ENCODE data around the gene BRF1.
A peak's percentile ranks its signal among the peaks of the same experiment; 100 is the strongest.

BRF1 gene

GRCh38 chr14:105250008-105250366 is 50.8 kb downstream of the BRF1 start:
- H3K9me3 ChIP-seq (ENCODE audit: low read length) = no peaks in the 10 kb centered on the region
- H3K9ac ChIP-seq (ENCODE audit: low read length) = no peak overlapping the region
- H3K36me3 ChIP-seq (ENCODE audit: insufficient read depth, low read length) = peaks cover 46% of the 10 kb centered on the region
- H3K27me3 ChIP-seq (ENCODE audit: control insufficient read depth in 1 of 2, insufficient read depth in 2 of 2, low read length in 2 of 2) = no peaks in the 10 kb centered on the region
- H3K27ac ChIP-seq (ENCODE audit: low read depth, low read length) = no peak overlapping the region
- H3K4me1 ChIP-seq (ENCODE audit: insufficient read depth, low read length) = peaks cover 10% of the 10 kb centered on the region
- H3K4me3 ChIP-seq (ENCODE audit: low read depth in 1 of 2, low read length in 2 of 2) = no peak overlapping the region

GRCh38 chr14:105249182-105250007 is 51.4 kb downstream of the BRF1 start:
- Histone ChIP-seq H3K9ac (ENCODE audit: low read length) (no peak overlapping the region), H3K4me1 (ENCODE audit: insufficient read depth, low read length) (peaks cover 10% of the 10 kb centered on the region), H3K36me3 (ENCODE audit: insufficient read depth, low read length) (peaks cover 46% of the 10 kb centered on the region), H3K4me3 (ENCODE audit: low read depth in 1 of 2, low read length in 2 of 2) (peak overlapping the region; percentile 49 to 52), H3K27me3 (ENCODE audit: control insufficient read depth in 1 of 2, insufficient read depth in 2 of 2, low read length in 2 of 2) (no peaks in the 10 kb centered on the region), H3K9me3 (ENCODE audit: low read length) (no peaks in the 10 kb centered on the region), H3K27ac (ENCODE audit: low read depth, low read length) (peak overlapping the region; percentile 32)

- peaks cover 41% of the 10 kb centered on the region for H3K36me3 ChIP-seq (ENCODE audit: insufficient read depth, low read length)
- H3K9me3 ChIP-seq (ENCODE audit: low read length) = no peaks in the 10 kb centered on the region
- no peaks in the 10 kb centered on the region for H3K27me3 ChIP-seq (ENCODE audit: control insufficient read depth in 1 of 2, insufficient read depth in 2 of 2, low read length in 2 of 2)
- H3K4me1 ChIP-seq (ENCODE audit: insufficient read depth, low read length) = peaks cover 10% of the 10 kb centered on the region
- H3K9ac ChIP-seq (ENCODE audit: low read length) = no peak within 1 kb of the TSS
- peak within 1 kb of the TSS; percentile 57 for H3K27ac ChIP-seq (ENCODE audit: low read depth, low read length)
- H3K4me3 ChIP-seq (ENCODE audit: low read depth in 1 of 2, low read length in 2 of 2) = peak within 1 kb of the TSS; percentile 65 to 74
Measured at GRCh38 chr14:105248368-105249181, 52.2 kb downstream of the BRF1 start, which contains the start of gene BTBD6. Gene BTBD6, plus strand, starts transcription at chr14:105248533. Its CDS starts 179 bp downstream, at chr14:105248712.

DNA sequence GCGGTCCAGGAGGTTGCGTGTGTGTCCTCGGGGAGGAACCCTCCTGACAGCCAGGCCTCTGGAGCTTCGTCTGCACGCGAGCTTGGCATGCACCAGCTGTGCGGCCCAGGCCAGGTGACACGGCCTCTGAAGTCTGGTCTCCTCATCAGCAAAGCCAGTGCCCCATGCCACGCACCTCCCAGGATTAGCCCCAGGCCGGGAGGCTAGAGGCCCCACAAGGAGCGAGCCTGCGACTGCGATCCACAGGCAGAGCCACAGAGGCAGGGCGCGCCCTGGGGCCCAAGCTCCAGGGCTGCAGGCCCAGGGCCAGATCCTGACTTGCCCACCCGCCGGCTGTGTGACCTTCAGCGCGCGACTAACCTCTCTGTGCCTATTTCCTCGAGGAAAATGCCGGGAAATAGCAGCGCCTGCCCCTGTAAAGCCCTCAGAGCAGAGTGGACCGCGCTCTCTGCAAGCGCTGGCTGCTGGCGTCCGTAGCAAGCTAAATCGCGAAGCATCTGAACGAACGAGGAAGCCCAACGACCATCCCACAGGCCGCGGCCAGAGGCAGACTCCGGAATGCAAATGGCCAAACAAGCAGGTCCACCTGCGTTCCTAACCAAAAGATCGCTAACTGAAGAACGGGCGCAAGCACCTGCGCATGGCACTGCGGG is 53.0 kb downstream of the BRF1 start:
- peaks cover 10% of the 10 kb centered on the region for H3K4me1 ChIP-seq (ENCODE audit: insufficient read depth, low read length)
- H3K9ac ChIP-seq (ENCODE audit: low read length) = no peak overlapping the region
- no peaks in the 10 kb centered on the region for H3K27me3 ChIP-seq (ENCODE audit: control insufficient read depth in 1 of 2, insufficient read depth in 2 of 2, low read length in 2 of 2)
- H3K4me3 ChIP-seq (ENCODE audit: low read depth in 1 of 2, low read length in 2 of 2) = peak overlapping the region; percentile 65 to 74
- peak overlapping the region; percentile 57 for H3K27ac ChIP-seq (ENCODE audit: low read depth, low read length)
- H3K36me3 ChIP-seq (ENCODE audit: insufficient read depth, low read length) = peaks cover 34% of the 10 kb centered on the region
- H3K9me3 ChIP-seq (ENCODE audit: low read length) = no peaks in the 10 kb centered on the region

DNA sequence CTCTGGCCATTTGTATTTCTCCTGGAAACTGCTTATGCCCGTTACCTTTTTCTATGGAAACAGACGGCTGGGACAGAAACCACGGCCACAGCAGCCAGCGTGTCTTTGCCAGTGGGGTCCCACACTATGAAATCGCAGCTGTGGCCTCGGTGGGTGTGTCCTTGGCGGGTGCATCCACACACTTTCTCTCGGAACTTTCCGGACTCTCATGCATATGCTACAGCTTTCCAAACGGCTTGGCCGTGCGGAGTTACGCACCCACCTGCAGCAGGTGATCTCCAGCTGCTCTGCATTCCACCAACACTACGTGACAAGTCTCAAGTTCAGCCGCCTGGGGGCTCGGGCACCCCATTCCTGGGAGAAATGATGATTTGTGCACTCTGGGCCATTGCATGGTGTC is 53.8 kb downstream of the BRF1 start:
- Histone ChIP-seq H3K27me3 (ENCODE audit: control insufficient read depth in 1 of 2, insufficient read depth in 2 of 2, low read length in 2 of 2) (no peaks in the 10 kb centered on the region), H3K36me3 (ENCODE audit: insufficient read depth, low read length) (peaks cover 26% of the 10 kb centered on the region), H3K4me3 (ENCODE audit: low read depth in 1 of 2, low read length in 2 of 2) (no peak overlapping the region), H3K27ac (ENCODE audit: low read depth, low read length) (no peak overlapping the region), H3K9me3 (ENCODE audit: low read length) (no peaks in the 10 kb centered on the region), H3K4me1 (ENCODE audit: insufficient read depth, low read length) (peaks cover 10% of the 10 kb centered on the region), H3K9ac (ENCODE audit: low read length) (no peak overlapping the region)

- no peaks in the 10 kb centered on the region for H3K9me3 ChIP-seq (ENCODE audit: low read length)
- H3K4me1 ChIP-seq (ENCODE audit: insufficient read depth, low read length) = peaks cover 10% of the 10 kb centered on the region
- H3K4me3 ChIP-seq (ENCODE audit: low read depth in 1 of 2, low read length in 2 of 2) = no peak overlapping the region
- H3K9ac ChIP-seq (ENCODE audit: low read length) = no peak overlapping the region
- no peak overlapping the region for H3K27ac ChIP-seq (ENCODE audit: low read depth, low read length)
- no peaks in the 10 kb centered on the region for H3K27me3 ChIP-seq (ENCODE audit: control insufficient read depth in 1 of 2, insufficient read depth in 2 of 2, low read length in 2 of 2)
- no peaks in the 10 kb centered on the region for H3K36me3 ChIP-seq (ENCODE audit: insufficient read depth, low read length)
Measured at GRCh38 chr14:105244334-105244733, 56.5 kb downstream of the BRF1 start.

GRCh38 chr14:105241641-105242040 is 59.2 kb downstream of the BRF1 start:
- Histone ChIP-seq H3K36me3 (ENCODE audit: insufficient read depth, low read length) (no peaks in the 10 kb centered on the region), H3K4me3 (ENCODE audit: low read depth in 1 of 2, low read length in 2 of 2) (no peak overlapping the region), H3K9ac (ENCODE audit: low read length) (no peak overlapping the region), H3K4me1 (ENCODE audit: insufficient read depth, low read length) (no peaks in the 10 kb centered on the region), H3K27ac (ENCODE audit: low read depth, low read length) (no peak overlapping the region), H3K9me3 (ENCODE audit: low read length) (no peaks in the 10 kb centered on the region), H3K27me3 (ENCODE audit: control insufficient read depth in 1 of 2, insufficient read depth in 2 of 2, low read length in 2 of 2) (no peaks in the 10 kb centered on the region)

GRCh38 chr14:105240811-105241576 is 59.8 kb downstream of the BRF1 start:
- Histone ChIP-seq H3K36me3 (ENCODE audit: insufficient read depth, low read length) (no peaks in the 10 kb centered on the region), H3K27ac (ENCODE audit: low read depth, low read length) (no peak overlapping the region), H3K27me3 (ENCODE audit: control insufficient read depth in 1 of 2, insufficient read depth in 2 of 2, low read length in 2 of 2) (no peaks in the 10 kb centered on the region), H3K9ac (ENCODE audit: low read length) (no peak overlapping the region), H3K4me3 (ENCODE audit: low read depth in 1 of 2, low read length in 2 of 2) (no peak overlapping the region), H3K4me1 (ENCODE audit: insufficient read depth, low read length) (no peaks in the 10 kb centered on the region), H3K9me3 (ENCODE audit: low read length) (no peaks in the 10 kb centered on the region)

DNA sequence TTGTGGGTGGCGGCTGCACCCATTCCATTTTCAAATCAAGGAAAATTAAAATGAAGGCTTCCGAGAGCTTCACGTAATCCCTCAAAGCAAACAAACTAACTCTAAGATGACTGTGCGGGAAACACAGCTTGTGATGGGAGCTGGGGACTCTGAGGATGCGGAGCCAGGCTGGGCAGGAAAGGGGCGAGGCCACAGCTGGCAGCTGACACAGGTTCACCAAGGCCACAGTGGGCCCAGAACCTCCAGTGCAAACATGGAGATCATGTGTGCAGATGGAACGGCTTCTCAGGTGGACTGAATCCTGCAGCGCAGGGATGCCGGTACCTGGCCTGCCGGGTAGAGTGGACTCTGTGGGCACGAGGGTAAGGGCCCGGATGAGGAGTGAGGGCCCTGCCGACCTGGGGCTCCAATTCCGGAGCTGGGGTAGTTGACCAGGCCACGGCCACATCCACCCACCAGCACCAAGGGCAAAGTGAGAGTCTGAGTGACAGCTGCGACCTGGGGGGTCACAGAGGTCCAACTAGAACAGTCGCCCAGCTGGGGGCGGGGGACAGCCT is 71.6 kb downstream of the BRF1 start:
- Histone ChIP-seq H3K4me1 (ENCODE audit: insufficient read depth, low read length) (no peaks in the 10 kb centered on the region), H3K9me3 (ENCODE audit: low read length) (no peaks in the 10 kb centered on the region), H3K27ac (ENCODE audit: low read depth, low read length) (no peak overlapping the region), H3K4me3 (ENCODE audit: low read depth in 1 of 2, low read length in 2 of 2) (no peak overlapping the region), H3K36me3 (ENCODE audit: insufficient read depth, low read length) (peaks cover 23% of the 10 kb centered on the region), H3K27me3 (ENCODE audit: control insufficient read depth in 1 of 2, insufficient read depth in 2 of 2, low read length in 2 of 2) (no peaks in the 10 kb centered on the region), H3K9ac (ENCODE audit: low read length) (no peak overlapping the region)

GRCh38 chr14:105228562-105228961 is 72.2 kb downstream of the BRF1 start:
- H3K27me3 ChIP-seq (ENCODE audit: control insufficient read depth in 1 of 2, insufficient read depth in 2 of 2, low read length in 2 of 2) = no peaks in the 10 kb centered on the region
- H3K27ac ChIP-seq (ENCODE audit: low read depth, low read length) = no peak overlapping the region
- peaks cover 29% of the 10 kb centered on the region for H3K36me3 ChIP-seq (ENCODE audit: insufficient read depth, low read length)
- no peaks in the 10 kb centered on the region for H3K9me3 ChIP-seq (ENCODE audit: low read length)
- H3K4me3 ChIP-seq (ENCODE audit: low read depth in 1 of 2, low read length in 2 of 2) = no peak overlapping the region
- H3K4me1 ChIP-seq (ENCODE audit: insufficient read depth, low read length) = no peaks in the 10 kb centered on the region
- no peak overlapping the region for H3K9ac ChIP-seq (ENCODE audit: low read length)

Measured in muscle layer of colon (tissue), 2 donors.